AG04449 (cell line): Measurements from ENCODE around the gene ANKS3.

Experiments used
- CTCF ChIA-PET: fragments of 350-600 bp; formaldehyde crosslinking; extraction: SDS; loops from one replicate; lab custom pipeline; 2021; ENCODE audit warnings: antibody characterized with exemption; lab: Yijun Ruan, JAX
- POLR2A ChIA-PET: fragments of 400-600, 350-600 bp; formaldehyde crosslinking; extraction: SDS; loops from one replicate; lab custom pipeline; 2020; ENCODE audit warnings: antibody characterized with exemption, inconsistent platforms; lab: Yijun Ruan, JAX
- DNase-seq: peaks from one replicate; pipeline ENCODE4 v3.0.0-alpha.2; 2010; ENCODE audit warnings: low read depth, low spot score
- H3K4me3 ChIP-seq: 2 replicates; pipeline ENCODE4 v1.5.1; 2011; ENCODE audit warnings: low read depth, mild to moderate bottlenecking, control low read depth, low read length
- CTCF ChIP-seq: IDR thresholded peaks from one replicate; pipeline ENCODE4 v1.5.1; 2011; ENCODE audit warnings: mild to moderate bottlenecking, moderate library complexity, low read length, control low read depth, inconsistent platforms; ENCODE audit not compliant: insufficient read depth; ENCODE audit errors: missing control alignments

ANKS3 gene

GRCh38 chr16:4733747-4734062 lies 366 bp downstream of the ANKS3 start:
- H3K4me3 ChIP-seq: peak overlapping the region; percentile 97
- TF ChIP-seq CTCF: no peak
- CTCF ChIA-PET: interaction anchor here (1.1 to 2.4 kb wide), 3 partner anchors 33 to 223 kb away, joined by 3 to 8 read pairs (median 5); partner anchors contain the start of gene ZNF500
- POLR2A ChIA-PET: interaction anchor here (0.8 to 2.1 kb wide), 9 partner anchors 9 to 339 kb away, joined by 3 to 15 read pairs (median 6); partner anchors contain the start of genes NUDT16L1, ROGDI and ZNF500
- DNase-seq: no peak

GRCh38 chr16:4733211-4733742 lies 794 bp downstream of the ANKS3 start:
- ChIA-PET CTCF (interaction anchor here (2.4 kb wide), 1 partner anchor 222 kb away, joined by 8 read pairs; no protein-coding TSS in a partner anchor), POLR2A (interaction anchor here (1.3 to 2.1 kb wide), 4 partner anchors 12 to 339 kb away, joined by 3 to 15 read pairs (median 8); partner anchors contain the start of gene ROGDI)
- TF ChIP-seq CTCF: no peak
- H3K4me3 ChIP-seq: peak overlapping the region; percentile 97
- DNase-seq: no peak

- POLR2A ChIA-PET: interaction anchor here (0.6 kb wide), 1 partner anchor 99 kb away, joined by 3 read pairs; no protein-coding TSS in a partner anchor
- CTCF ChIA-PET: no interaction called here
- TF ChIP-seq CTCF: no peak
- no peak overlapping the region for H3K4me3 ChIP-seq
- DNase-seq: no peak
These were observed 4.2 kb downstream of the ANKS3 start for GRCh38 chr16:4729876-4730275.

- no peak overlapping the region for H3K4me3 ChIP-seq
- POLR2A ChIA-PET: no interaction called here
- no peak for DNase-seq
- no peak for TF ChIP-seq CTCF
- CTCF ChIA-PET: no interaction called here
These were observed 5.4 kb downstream of the ANKS3 start for GRCh38 chr16:4728676-4729075.

GRCh38 chr16:4726616-4727015 lies 7.5 kb downstream of the ANKS3 start:
- TF ChIP-seq CTCF: no peak
- ChIA-PET CTCF (no interaction called here), POLR2A (no interaction called here)
- H3K4me3 ChIP-seq: no peak overlapping the region
- no peak for DNase-seq

GRCh38 chr16:4724661-4725270 lies 9.3 kb downstream of the ANKS3 start:
- POLR2A ChIA-PET: no interaction called here
- CTCF ChIA-PET: interaction anchor here (1.4 kb wide), 1 partner anchor 231 kb away, joined by 3 read pairs; no protein-coding TSS in a partner anchor
- H3K4me3 ChIP-seq: no peak overlapping the region
- no peak for TF ChIP-seq CTCF
- DNase-seq: no peak
